ENCODE data around the gene ANKS3. TPM values are rescaled to one million over a fixed set of nuclear protein-coding genes. Genes with fewer than 3 reads are reported as not detected.

ANKS3 gene
- total and polyA plus RNA-seq, 7 donors: 5.2 to 15.0 (median 9.1) TPM

DNA sequence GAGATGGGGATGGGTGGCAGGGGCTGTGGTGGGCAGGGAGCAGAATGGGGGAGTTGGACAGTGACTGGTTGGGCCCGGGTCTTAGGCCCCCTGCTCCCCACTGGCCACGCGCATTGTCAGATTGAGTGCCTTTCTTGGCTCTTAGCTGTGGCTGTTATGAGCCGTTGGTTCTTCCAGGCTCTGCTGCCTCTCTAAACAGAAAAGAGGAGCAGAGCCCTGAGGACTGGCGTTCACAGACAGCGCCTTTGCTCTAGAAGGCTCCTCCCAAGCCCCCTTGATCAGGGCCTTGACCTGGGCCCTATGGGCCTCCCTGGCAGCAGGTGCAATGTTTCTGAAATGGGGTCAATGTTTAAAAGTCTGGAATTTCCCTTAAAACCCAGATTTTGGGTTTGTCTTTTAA lies 55.5 kb downstream of the ANKS3 start:
- H3K36me3 ChIP-seq (ENCODE audit: insufficient read depth in 1 of 2, low read depth in 1 of 2): peaks cover 2 to 79% of the 10 kb centered on the region in 2 donors
- no peak for DNase-seq
- 89 to 94% (median 91%) methylated on average over 6 of the region's 6 CpGs for WGBS, 3 donors

DNA sequence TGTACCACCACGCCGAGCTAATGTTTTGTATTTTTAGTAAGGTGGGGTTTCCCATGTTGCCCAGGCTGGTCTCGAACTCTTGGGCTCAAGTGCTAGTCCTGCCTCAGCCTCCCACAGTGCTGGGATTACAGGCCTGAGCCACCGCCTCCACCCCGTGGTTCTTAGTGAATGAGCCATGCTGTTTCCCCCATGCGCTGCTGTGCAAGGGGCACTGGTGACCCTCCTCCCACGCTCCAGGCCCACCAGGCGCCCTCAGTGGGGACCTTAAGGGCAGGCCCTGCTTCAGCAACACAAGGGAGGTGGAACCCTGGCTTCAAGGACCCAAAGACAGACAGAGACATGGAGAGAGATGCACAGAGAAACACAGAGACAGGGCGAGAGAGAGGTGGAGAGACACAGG lies 56.1 kb downstream of the ANKS3 start:
- TF ChIP-seq, protein P1, sequence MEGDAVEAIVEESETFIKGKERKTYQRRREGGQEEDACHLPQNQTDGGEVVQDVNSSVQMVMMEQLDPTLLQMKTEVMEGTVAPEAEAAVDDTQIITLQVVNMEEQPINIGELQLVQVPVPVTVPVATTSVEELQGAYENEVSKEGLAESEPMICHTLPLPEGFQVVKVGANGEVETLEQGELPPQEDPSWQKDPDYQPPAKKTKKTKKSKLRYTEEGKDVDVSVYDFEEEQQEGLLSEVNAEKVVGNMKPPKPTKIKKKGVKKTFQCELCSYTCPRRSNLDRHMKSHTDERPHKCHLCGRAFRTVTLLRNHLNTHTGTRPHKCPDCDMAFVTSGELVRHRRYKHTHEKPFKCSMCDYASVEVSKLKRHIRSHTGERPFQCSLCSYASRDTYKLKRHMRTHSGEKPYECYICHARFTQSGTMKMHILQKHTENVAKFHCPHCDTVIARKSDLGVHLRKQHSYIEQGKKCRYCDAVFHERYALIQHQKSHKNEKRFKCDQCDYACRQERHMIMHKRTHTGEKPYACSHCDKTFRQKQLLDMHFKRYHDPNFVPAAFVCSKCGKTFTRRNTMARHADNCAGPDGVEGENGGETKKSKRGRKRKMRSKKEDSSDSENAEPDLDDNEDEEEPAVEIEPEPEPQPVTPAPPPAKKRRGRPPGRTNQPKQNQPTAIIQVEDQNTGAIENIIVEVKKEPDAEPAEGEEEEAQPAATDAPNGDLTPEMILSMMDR (IDR thresholded peaks at IDR 0.05): no peak
- Histone ChIP-seq H3K4me1 (peaks cover 8% of the 10 kb centered on the region), H3K9me3 (no peaks in the 10 kb centered on the region), H3K27ac (no peak overlapping the region), H3K36me3 (ENCODE audit: insufficient read depth in 1 of 2, low read depth in 1 of 2) (peaks cover 0 to 78% of the 10 kb centered on the region in 2 donors), H3K4me3 (no peak overlapping the region), H3K27me3 (ENCODE audit: insufficient read depth in 3 of 3, low read length in 2 of 3) (no peaks in the 10 kb centered on the region)
- intact Hi-C loops (cut with DNase I): no loop called here
- no peak for ATAC-seq
- WGBS, 3 donors: 91 to 94% (median 92%) methylated on average over 9 of the region's 9 CpGs
- DNase-seq: no peak

More for the DNA sequence above, 55.5 kb downstream of the ANKS3 start:
- Histone ChIP-seq H3K4me3 (no peak overlapping the region), H3K27me3 (ENCODE audit: insufficient read depth in 3 of 3, low read length in 2 of 3) (no peaks in the 10 kb centered on the region), H3K9me3 (no peaks in the 10 kb centered on the region), H3K27ac (no peak overlapping the region), H3K4me1 (peaks cover 3% of the 10 kb centered on the region)
- no peak for ATAC-seq
- intact Hi-C loops (cut with DNase I): no loop called here
- TF ChIP-seq, protein P1 (IDR thresholded peaks at IDR 0.05): no peak

DNA sequence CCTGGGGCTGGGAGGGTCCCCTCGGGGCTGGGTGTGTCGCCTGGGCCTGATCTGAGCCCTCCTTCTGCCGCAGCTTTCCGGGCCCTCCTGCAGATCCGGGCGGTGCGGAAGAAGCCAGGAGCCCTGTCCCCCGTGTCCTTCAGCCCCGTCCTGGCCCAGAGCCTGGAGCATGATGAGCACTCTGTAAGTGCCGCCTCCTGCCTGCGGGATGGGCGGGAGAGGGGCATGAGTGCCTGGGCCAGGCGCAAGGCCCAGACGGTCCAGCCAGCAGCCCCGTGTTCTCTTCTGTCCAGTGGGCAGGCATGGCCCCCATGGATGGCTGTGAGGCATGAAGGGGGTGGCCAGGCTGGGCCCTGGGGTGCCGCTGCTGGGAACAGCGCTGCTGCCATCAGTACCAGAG lies 56.7 kb downstream of the ANKS3 start:
- TF ChIP-seq, protein P1 (IDR thresholded peaks at IDR 0.05): no peak
- Histone ChIP-seq H3K27me3 (ENCODE audit: insufficient read depth in 3 of 3, low read length in 2 of 3) (no peaks in the 10 kb centered on the region), H3K36me3 (ENCODE audit: insufficient read depth in 1 of 2, low read depth in 1 of 2) (peaks cover 0 to 72% of the 10 kb centered on the region in 2 donors), H3K4me3 (no peak overlapping the region), H3K9me3 (no peaks in the 10 kb centered on the region), H3K27ac (peak overlapping the region; percentile 48), H3K4me1 (peaks cover 14% of the 10 kb centered on the region)
- DNase-seq (peak; percentile 72 to 81), ATAC-seq (peak; percentile 58 to 78 (median 71))
- WGBS, 3 donors: 71 to 76% (median 75%) methylated on average over 17 of the region's 17 CpGs
- intact Hi-C loops (cut with DNase I): no loop called here

DNA sequence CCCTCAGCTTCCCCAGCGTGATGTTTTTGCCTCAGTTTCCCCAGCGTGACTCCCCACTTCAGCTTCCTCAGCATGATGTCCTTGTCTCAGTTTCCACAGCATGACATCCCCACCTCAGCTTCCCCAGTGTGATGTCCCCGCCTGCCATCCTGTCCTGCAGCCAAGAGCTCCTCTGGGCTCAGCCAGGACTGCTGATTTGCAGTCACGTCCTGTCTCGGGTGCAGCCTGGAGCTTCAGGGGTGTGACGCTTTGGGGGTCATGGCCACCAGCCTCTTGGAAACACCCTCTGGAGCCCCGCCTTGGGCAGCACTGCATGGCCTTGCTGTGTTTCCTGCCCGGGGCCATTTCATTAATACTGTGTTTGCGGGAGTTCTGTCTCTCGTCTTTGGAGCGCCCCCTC lies 57.2 kb downstream of the ANKS3 start:
- peak in 1 of 4 donors; percentile 14 for ATAC-seq
- H3K4me3 ChIP-seq: no peak overlapping the region
- DNase-seq: no peak

More for the DNA sequence above, 57.2 kb downstream of the ANKS3 start:
- intact Hi-C loops (cut with DNase I): no loop called here
- H3K27ac ChIP-seq: peak overlapping the region; percentile 48
- H3K9me3 ChIP-seq: no peaks in the 10 kb centered on the region
- H3K36me3 ChIP-seq (ENCODE audit: insufficient read depth in 1 of 2, low read depth in 1 of 2): peaks cover 0 to 67% of the 10 kb centered on the region in 2 donors
- no peaks in the 10 kb centered on the region for H3K27me3 ChIP-seq (ENCODE audit: insufficient read depth in 3 of 3, low read length in 2 of 3)
- TF ChIP-seq, protein P1 (IDR thresholded peaks at IDR 0.05): no peak
- peaks cover 18% of the 10 kb centered on the region for H3K4me1 ChIP-seq
- 71 to 75% (median 71%) methylated on average over 11 of the region's 11 CpGs for WGBS, 3 donors

Measured in psoas muscle (tissue), 8 donors.